Activated naive CD4-positive, alpha-beta T cell treated with anti-CD3 and anti-CD28 coated beads, Interleukin-2, amount 50 U/mL, for 16 hours (primary cell): ENCODE results near the gene IFT22.
"Not testable (repeated sequence)": the region's sequence is repeated elsewhere in the genome, so short reads cannot be mapped to it uniquely, and the experiment has no call there.

ENCODE experiments used
- DNase-seq: peaks from one replicate; pipeline ENCODE4 v3.0.0-alpha.2; 2020

IFT22 gene

GRCh38 chr7:101308245-101309085 is 13.1 kb downstream of the IFT22 start:
- peak; percentile 56 for DNase-seq

GRCh38 chr7:101306307-101306706 is 15.3 kb downstream of the IFT22 start:
- DNase-seq = no peak

DNA sequence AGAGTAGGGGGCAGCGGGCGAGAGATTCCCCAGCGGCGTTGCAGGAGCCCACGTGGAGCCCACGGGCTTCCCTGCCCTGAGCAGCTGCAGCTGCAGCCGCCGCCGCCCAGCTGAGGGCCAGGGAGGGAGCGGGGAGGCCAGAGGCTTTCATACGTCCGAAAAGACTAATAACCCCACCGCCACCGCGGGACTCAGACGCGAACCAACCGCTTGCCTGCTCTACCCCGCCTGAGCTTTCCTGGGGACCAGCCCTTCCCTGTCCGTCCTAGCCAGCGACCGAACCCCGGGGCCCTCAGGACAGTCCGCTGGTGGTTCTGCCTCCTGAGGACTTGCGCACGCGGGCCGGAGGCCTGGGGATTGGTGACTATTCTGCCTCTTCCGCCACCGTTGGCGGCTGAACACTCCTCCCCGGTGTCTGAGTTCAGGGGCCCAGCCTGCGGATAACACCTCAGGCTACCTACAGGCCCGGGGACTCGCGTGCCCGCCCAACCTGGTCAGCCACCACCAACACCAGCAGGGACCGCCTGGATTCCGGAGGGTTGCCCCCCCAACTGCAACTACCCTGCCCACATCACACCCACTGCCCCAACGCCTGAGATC is 18.4 kb downstream of the IFT22 start:
- no peak for DNase-seq

DNA sequence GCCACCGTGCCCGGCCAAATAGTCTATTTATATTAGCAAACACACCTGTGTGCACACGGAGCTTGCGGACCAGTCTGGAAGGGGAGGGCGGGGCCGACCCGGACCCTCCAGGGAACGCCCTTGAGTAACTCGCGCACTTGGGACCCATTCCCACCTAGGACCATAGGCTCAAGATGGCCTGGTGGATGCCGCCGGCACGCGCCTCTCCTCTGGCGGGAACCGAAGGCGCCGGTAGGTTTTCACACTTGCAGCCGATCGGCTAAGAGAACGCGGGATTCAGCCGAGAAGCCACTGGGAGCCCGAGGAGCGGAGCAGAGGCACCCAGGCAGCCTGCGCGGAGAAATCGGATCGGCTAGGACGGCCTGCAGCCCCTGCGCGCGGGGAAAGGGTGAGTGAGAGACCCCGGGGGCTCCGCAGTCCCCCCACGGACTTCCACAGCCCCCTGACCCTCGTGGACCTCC is 18.9 kb downstream of the IFT22 start:
- no peak for DNase-seq

DNA sequence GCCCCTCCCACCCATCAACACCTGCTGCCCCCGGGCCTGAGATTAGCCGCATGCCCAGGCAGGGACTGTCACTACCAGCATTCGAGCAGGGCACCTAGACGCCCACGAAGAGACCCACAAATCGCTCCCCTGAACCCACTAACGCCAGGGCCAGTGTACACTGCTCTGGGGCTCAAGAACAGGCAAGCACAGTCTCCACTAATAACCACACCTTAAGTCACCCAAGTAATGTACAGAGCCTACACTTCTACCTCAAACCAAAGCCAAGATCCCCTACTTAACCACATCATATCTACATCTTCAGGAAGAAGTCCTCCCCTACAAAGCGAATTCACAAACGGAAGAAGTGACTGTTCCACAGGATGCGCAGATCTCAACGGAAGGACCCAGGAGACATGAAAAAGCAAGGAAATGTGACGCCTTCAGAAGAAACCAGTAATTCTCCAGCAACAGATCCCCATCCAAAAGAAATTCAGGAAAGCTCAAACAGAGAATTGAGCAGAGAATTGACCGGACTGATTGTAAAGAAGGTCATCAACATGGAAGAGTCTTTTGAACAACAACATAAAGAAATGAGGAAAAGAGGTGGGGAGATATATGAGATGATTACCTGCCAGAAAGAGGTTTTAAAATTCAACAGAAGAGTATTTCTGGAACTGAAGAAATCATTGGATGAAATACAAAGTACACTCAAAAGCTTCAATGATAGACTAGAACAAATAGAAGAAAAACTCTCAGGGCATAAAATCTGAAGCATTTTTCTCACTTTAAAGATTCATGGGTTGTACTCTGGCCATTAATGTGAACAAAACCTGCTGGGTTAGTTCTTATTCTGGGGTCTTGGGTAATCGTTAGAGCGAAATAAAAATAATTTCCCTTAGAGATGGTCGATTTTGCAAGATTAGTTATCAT is 20.9 kb downstream of the IFT22 start:
- no peak for DNase-seq

- peak; percentile 12 for DNase-seq
Observed at GRCh38 chr7:101299511-101300464, 21.8 kb downstream of the IFT22 start.

GRCh38 chr7:101294832-101295121 is 26.8 kb downstream of the IFT22 start:
- DNase-seq = no peak

GRCh38 chr7:101294039-101294831 is 27.4 kb downstream of the IFT22 start:
- no peak for DNase-seq

- not testable (repeated sequence) for DNase-seq
Observed at GRCh38 chr7:101293069-101294021, 28.3 kb downstream of the IFT22 start.

- DNase-seq = not testable (repeated sequence)
Observed at GRCh38 chr7:101292566-101292965, 29.0 kb downstream of the IFT22 start.

GRCh38 chr7:101290186-101291037 is 31.2 kb downstream of the IFT22 start:
- peak; percentile 62 for DNase-seq

DNA sequence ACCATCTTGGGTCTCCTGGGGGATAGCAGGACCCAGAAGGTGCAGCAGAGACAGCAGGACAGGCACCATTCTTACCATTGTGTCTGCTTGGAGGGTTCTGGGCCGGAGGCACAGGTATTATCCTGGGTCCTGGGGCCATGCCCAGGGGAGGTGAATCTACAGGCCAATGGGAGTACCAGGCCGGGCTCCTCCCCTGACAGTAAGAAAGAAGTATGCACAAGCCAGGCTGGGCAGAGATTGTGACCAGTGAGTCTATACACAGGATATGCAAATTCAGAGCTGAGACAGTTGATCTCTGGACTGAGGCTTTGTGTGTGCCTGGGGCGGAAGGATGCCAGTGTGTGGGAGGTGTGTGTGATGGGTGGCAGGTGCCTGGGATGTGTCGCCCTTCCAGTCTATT is 31.9 kb downstream of the IFT22 start:
- DNase-seq = not testable (repeated sequence)

DNA sequence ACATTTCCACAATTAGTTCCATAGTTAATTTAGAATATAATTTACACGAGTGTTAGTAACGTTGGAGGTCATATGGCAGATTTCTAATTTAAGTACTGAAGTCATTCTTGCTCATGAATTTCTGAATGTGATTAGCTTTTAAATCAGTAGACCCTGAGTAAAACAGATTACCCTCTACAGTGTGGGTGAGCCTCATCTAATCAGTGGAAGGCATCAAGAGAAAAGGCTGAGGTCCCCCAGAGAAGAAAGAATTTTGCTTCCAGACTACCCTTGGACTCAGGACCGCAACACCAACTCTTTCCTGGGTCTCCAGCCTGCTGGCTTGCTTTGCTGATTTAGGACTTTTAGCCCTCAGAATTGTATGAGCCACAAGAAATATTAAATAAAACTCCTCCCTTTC is 33.2 kb downstream of the IFT22 start:
- no peak for DNase-seq

DNA sequence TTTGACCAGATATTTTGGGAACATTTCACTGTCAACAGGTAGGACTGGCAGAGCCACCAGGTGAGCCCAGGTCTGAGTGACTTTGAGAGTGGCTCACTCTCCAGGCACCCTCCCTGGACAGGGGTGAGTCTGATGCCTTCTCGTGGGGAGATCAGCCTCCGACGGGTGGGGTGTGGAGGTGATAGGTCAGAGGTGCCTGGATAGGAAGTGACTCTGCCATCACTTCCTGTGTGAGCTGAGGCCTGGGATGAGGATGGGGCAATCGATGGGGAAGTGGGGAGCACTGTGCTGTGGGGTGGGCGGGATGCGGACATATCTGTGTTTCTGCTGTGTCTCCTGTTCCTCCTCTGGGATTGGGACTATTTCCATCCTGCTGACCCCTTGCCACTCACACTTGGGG is 34.6 kb downstream of the IFT22 start:
- DNase-seq = no peak

- DNase-seq = not testable (repeated sequence)
Observed at GRCh38 chr7:101285880-101286279, 35.7 kb downstream of the IFT22 start.

DNA sequence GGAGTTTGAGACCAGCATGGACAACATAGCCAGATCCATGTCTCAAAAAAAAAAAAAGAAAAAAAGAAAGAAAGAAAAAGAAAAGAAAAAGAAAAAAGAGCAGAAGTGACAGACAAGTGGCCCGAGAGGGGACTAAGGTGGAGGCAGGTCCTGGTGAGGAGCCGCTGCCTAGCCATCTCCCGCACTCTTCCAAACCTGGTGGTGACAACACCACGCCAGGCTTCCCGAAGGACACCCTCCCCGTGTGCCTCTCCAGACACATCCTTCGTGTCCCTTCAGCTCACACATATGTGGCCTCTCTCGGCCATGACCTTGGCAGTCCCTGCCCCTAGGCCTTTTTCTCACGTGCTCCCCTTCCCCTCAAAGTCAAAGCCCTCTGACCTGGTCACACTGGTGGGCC is 36.4 kb downstream of the IFT22 start:
- DNase-seq = no peak

DNA sequence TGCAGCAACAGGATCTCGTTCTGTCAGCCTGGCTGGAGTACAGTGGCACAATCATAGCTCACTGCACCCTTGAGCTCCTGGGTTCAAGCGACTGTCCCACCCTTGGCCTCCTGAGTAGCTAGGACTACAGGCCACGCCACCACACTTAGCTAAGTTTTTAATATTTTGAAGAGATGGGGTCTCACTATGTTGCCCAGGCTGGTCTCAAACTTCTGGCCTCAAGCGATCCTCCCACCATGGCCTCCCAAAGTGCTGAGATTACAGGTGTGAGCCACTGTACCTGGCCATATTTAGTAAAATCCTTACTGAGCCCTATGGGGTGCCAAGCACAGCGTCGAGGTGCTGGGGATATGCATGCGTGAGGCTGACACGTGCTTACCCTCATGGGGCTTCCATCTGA is 40.7 kb downstream of the IFT22 start:
- DNase-seq = not testable (repeated sequence)

DNA sequence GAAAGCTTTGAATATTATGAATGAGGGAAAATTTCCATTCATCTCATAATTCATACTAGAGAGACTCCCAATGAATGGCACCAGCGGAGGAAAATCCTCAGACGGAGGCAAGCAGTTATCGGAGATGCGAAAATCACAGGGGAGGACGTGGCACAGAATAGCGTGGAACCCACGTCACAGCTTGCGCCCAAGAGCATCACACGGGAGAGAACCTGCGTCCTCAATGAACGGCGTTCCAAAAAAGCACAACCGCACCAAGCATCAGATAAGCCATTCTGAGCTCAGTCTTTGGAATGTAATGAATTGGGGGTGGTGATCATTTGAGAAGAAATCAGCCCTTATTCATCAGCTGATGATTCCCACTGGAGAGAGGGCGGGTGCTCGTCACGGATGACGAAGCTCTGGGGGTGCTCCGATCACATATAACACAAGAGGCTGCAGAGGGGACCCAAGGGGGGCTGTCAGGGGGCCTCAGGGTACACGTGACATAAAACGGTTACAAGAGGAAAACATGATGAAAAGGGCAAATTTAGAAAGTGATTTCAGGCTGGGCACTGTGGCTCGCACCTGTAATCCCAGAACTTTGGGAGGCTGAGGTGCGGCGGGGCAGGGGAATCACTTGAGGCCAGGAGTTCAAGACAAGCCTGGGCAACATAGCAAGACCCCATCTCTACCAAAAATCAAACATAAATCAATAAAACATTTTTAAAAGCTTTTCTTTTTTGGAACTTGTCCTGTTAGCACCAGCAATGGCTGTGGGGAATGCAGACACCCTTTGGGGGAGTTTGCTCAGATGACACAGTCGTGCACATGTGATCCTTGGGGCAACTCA is 42.9 kb downstream of the IFT22 start:
- no peak for DNase-seq
